ENCODE data around the gene CACNG3.

DNA sequence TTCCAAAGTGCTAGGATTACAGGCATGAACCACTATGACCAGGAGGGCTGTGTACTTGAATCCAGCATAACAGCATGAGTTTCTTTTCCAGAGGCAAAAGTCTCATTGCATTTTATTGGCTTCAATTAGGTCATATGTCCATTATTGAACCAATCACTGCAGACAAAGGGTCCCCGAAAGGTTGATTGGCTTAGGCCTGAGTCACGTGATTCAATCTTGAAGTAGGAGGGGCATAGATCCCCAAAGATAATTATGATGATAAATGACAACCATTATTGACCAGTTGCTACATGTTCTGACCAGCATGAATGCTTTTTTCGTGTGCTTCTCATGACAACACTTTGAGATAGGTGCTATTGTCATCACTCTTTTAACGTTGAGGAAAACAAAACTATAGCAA, 25.3 kb downstream of the CACNG3 start:
- no peak for TF ChIP-seq GTF2F1 (IDR thresholded peaks at IDR 0.05; ENCODE audit: low read length)
- TF ChIP-seq, protein P1, sequence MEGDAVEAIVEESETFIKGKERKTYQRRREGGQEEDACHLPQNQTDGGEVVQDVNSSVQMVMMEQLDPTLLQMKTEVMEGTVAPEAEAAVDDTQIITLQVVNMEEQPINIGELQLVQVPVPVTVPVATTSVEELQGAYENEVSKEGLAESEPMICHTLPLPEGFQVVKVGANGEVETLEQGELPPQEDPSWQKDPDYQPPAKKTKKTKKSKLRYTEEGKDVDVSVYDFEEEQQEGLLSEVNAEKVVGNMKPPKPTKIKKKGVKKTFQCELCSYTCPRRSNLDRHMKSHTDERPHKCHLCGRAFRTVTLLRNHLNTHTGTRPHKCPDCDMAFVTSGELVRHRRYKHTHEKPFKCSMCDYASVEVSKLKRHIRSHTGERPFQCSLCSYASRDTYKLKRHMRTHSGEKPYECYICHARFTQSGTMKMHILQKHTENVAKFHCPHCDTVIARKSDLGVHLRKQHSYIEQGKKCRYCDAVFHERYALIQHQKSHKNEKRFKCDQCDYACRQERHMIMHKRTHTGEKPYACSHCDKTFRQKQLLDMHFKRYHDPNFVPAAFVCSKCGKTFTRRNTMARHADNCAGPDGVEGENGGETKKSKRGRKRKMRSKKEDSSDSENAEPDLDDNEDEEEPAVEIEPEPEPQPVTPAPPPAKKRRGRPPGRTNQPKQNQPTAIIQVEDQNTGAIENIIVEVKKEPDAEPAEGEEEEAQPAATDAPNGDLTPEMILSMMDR (CRISPR knock-in tag; IDR thresholded peaks at IDR 0.05), result no peak
- TF ChIP-seq, protein P2, sequence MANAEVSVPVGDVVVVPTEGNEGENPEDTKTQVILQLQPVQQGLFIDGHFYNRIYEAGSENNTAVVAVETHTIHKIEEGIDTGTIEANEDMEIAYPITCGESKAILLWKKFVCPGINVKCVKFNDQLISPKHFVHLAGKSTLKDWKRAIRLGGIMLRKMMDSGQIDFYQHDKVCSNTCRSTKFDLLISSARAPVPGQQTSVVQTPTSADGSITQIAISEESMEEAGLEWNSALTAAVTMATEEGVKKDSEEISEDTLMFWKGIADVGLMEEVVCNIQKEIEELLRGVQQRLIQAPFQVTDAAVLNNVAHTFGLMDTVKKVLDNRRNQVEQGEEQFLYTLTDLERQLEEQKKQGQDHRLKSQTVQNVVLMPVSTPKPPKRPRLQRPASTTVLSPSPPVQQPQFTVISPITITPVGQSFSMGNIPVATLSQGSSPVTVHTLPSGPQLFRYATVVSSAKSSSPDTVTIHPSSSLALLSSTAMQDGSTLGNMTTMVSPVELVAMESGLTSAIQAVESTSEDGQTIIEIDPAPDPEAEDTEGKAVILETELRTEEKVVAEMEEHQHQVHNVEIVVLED (CRISPR knock-in tag; IDR thresholded peaks at IDR 0.05; ENCODE audit: borderline replicate concordance), result no peak
- TF ChIP-seq, protein P3, sequence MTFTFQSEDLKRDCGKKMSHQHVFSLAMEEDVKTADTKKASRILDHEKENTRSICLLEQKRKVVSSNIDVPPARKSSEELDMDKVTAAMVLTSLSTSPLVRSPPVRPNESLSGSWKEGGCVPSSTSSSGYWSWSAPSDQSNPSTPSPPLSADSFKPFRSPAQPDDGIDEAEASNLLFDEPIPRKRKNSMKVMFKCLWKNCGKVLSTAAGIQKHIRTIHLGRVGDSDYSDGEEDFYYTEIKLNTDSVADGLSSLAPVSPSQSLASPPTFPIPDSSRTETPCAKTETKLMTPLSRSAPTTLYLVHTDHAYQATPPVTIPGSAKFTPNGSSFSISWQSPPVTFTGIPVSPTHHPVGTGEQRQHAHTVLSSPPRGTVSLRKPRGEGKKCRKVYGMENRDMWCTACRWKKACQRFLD (CRISPR knock-in tag; IDR thresholded peaks at IDR 0.05; ENCODE audit: borderline replicate concordance), result no peak
- TF ChIP-seq ZNF775 (CRISPR knock-in tag; IDR thresholded peaks at IDR 0.05; ENCODE audit: borderline replicate concordance), result no peak
- TF ChIP-seq, protein P4, sequence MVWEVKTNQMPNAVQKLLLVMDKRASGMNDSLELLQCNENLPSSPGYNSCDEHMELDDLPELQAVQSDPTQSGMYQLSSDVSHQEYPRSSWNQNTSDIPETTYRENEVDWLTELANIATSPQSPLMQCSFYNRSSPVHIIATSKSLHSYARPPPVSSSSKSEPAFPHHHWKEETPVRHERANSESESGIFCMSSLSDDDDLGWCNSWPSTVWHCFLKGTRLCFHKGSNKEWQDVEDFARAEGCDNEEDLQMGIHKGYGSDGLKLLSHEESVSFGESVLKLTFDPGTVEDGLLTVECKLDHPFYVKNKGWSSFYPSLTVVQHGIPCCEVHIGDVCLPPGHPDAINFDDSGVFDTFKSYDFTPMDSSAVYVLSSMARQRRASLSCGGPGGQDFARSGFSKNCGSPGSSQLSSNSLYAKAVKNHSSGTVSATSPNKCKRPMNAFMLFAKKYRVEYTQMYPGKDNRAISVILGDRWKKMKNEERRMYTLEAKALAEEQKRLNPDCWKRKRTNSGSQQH (CRISPR knock-in tag; IDR thresholded peaks at IDR 0.05; ENCODE audit: low read depth), result no peak
- no peak for TF ChIP-seq POLR2A (IDR thresholded peaks at IDR 0.05; ENCODE audit: insufficient read depth in 1 of 2, low read depth in 2 of 2, low read length in 2 of 2)
- no peak for TF ChIP-seq SMC3 (IDR thresholded peaks at IDR 0.05; ENCODE audit: low read length)
